Thyroid gland (tissue), 4 donors: ENCODE data around the gene NUP214. TPM values are rescaled to one million over a fixed set of nuclear protein-coding genes. Genes with fewer than 3 reads are reported as not detected.
A peak's percentile ranks its signal among the peaks of the same experiment; 100 is the strongest.

ENCODE experiments used
- DNase-seq, 2 donors: peaks; one replicate each; pipeline ENCODE4 v3.0.0-alpha.2; 2019
- H3K27ac ChIP-seq, 3 donors: fragments of 200-600 bp; sonication (generic); 1 replicate in 2 of 3; 2 replicates in 1 of 3; pipeline ENCODE4 v1.5.1; 2016 to 2019; ENCODE audit warnings: mild to moderate bottlenecking in 1 of 3, moderate library complexity in 1 of 3
- H3K27me3 ChIP-seq: fragments of 200-600 bp; sonication (generic); one replicate; pipeline ENCODE4 v1.5.1; 2019
- H3K36me3 ChIP-seq, 2 donors: fragments of 200-600 bp; sonication (generic); one replicate each; pipeline ENCODE4 v1.5.1; 2016 to 2019
- H3K4me1 ChIP-seq, 2 donors: fragments of 200-600 bp; sonication (generic); one replicate each; pipeline ENCODE4 v1.5.1; 2017 to 2019
- H3K4me3 ChIP-seq, 3 donors: fragments of 200-600 bp; sonication (generic); replicated peaks in 1 of 3; 1 replicate in 2 of 3; 2 replicates in 1 of 3; pipeline ENCODE4 v1.5.1; 2016; ENCODE audit warnings: mild to moderate bottlenecking in 1 of 3
- H3K9me3 ChIP-seq: fragments of 200-600 bp; sonication (generic); one replicate; pipeline ENCODE4 v1.5.1; 2017
- CTCF ChIP-seq, 6 experiments: fragments of 200-600 bp in 3 of 6; fragments of 450-650 bp in 3 of 6; sonication (generic) in 3 of 6; IDR thresholded peaks; one replicate each; pipeline ENCODE4 v1.5.1; 2016 to 2019; ENCODE audit warnings: antibody characterized with exemption in 6 of 6, mild to moderate bottlenecking in 2 of 6, inconsistent platforms in 1 of 6, moderate library complexity in 1 of 6
- POLR2A ChIP-seq, 2 donors: fragments of 450-650 bp; IDR thresholded peaks; one replicate each; pipeline ENCODE4 v1.6.1; 2017; ENCODE audit warnings: antibody characterized with exemption in 2 of 2, mild to moderate bottlenecking in 2 of 2, moderate library complexity in 1 of 2
- WGBS, 2 donors: methylation state at CpG; one replicate each; pipeline ENCODE4 v1.1.5; 2017; 5-methylcytosine and 5-hydroxymethylcytosine counted together
- intact Hi-C: fragments of 100-400 bp; cut with DNase I; formaldehyde crosslinking; loops from one replicate; pipeline ENCODE4 v1.15.1; 2023
- total RNA-seq, 4 donors: library from RNA; depleted of rRNA; stranded (reverse); fragments of >200 nt; gene quantifications; one replicate each; pipeline ENCODE4 v1.2.3, GENCODE V29; 2016

The NUP214 gene
- total RNA-seq, 4 donors from 2014 or later, result 27.3 to 59.2 (median 46.6) TPM

GRCh38 chr9:131274674-131275331 is 149.4 kb downstream of the NUP214 start:
- WGBS, 2 donors, result 78 to 90% methylated on average over 12 to 18 of the region's 18 CpGs
- H3K27me3 ChIP-seq, result no peaks in the 10 kb centered on the region
- peak overlapping the region in 1 of 3 donors; percentile 15 for H3K4me3 ChIP-seq
- TF ChIP-seq CTCF (IDR thresholded peaks at IDR 0.05) (no peak), POLR2A (IDR thresholded peaks at IDR 0.05) (no peak)
- no peaks in the 10 kb centered on the region for H3K36me3 ChIP-seq
- H3K9me3 ChIP-seq, result no peaks in the 10 kb centered on the region
- intact Hi-C loops, result no loop called here
- no peak for DNase-seq
- peaks cover 0 to 17% of the 10 kb centered on the region in 2 donors for H3K4me1 ChIP-seq
- H3K27ac ChIP-seq, result peak overlapping the region; percentile 20 to 58 (median 56)

GRCh38 chr9:131275332-131276093 is 150.1 kb downstream of the NUP214 start:
- Histone ChIP-seq H3K36me3 (no peaks in the 10 kb centered on the region), H3K9me3 (no peaks in the 10 kb centered on the region), H3K27ac (peak overlapping the region in 2 of 3 donors; percentile 47 to 58), H3K27me3 (no peaks in the 10 kb centered on the region), H3K4me1 (peaks cover 0 to 17% of the 10 kb centered on the region in 2 donors), H3K4me3 (peak overlapping the region in 1 of 3 donors; percentile 15)
- intact Hi-C loops, result no loop called here
- TF ChIP-seq POLR2A (IDR thresholded peaks at IDR 0.05) (no peak), CTCF (IDR thresholded peaks at IDR 0.05) (no peak)
- no peak for DNase-seq
- WGBS, 2 donors, result 70 to 86% methylated on average over 23 to 25 of the region's 29 CpGs

GRCh38 chr9:131276094-131276888 is 150.9 kb downstream of the NUP214 start, which contains the start of gene FAM78A:
TSS of gene FAM78A (minus strand) at chr9:131276510. CDS start at chr9:131276179, 331 bp downstream.
- Histone ChIP-seq H3K36me3 (no peaks in the 10 kb centered on the region), H3K9me3 (no peaks in the 10 kb centered on the region), H3K27ac (peak within 1 kb of the TSS; percentile 6 to 58 (median 54)), H3K27me3 (no peaks in the 10 kb centered on the region), H3K4me1 (peaks cover 0 to 15% of the 10 kb centered on the region in 2 donors), H3K4me3 (peak within 1 kb of the TSS; percentile 12 to 60 (median 58))
- DNase-seq, result no peak
- WGBS, 2 donors, result 43 to 46% methylated on average over 18 to 21 of the region's 76 CpGs
- intact Hi-C loops, result no loop called here
- TF ChIP-seq CTCF (IDR thresholded peaks at IDR 0.05), result no peak
- no peak for TF ChIP-seq POLR2A (IDR thresholded peaks at IDR 0.05)

GRCh38 chr9:131276891-131277286 is 151.5 kb downstream of the NUP214 start:
- no peak for TF ChIP-seq POLR2A (IDR thresholded peaks at IDR 0.05)
- TF ChIP-seq CTCF (IDR thresholded peaks at IDR 0.05), result no peak
- WGBS, 2 donors, result no CpG with 5 or more reads among the region's 60 CpGs
- Histone ChIP-seq H3K27me3 (no peaks in the 10 kb centered on the region), H3K4me3 (peak overlapping the region in 1 of 3 donors; percentile 60), H3K4me1 (peaks cover 0 to 11% of the 10 kb centered on the region in 2 donors), H3K36me3 (no peaks in the 10 kb centered on the region), H3K9me3 (no peaks in the 10 kb centered on the region), H3K27ac (no peak overlapping the region)
- no peak for DNase-seq
- intact Hi-C loops, result no loop called here
